NCI-H446 treated with DMSO at 0.1 percent for 48 hours (cell line): Measurements from ENCODE around the gene TFRC.
"Not testable (repeated sequence)": the region's sequence is repeated elsewhere in the genome, so short reads cannot be mapped to it uniquely, and the experiment has no call there.

Experiments used
- DNase-seq: peaks from one replicate; lab custom pipeline; 2025; lab: John Stamatoyannopoulos, UW

The TFRC gene

GRCh38 chr3:196081834-196082618 lies at the start of gene TFRC:
TFRC (minus strand) TSS chr3:196082090; CDS start chr3:196077099, 4,991 bp downstream.
- DNase-seq = peak; percentile 95

GRCh38 chr3:196128172-196128843 lies 46.4 kb upstream of the TFRC start:
- no peak for DNase-seq

- no peak for DNase-seq
Measured at GRCh38 chr3:196127308-196128040, 45.6 kb upstream of the TFRC start.

GRCh38 chr3:196124608-196125007 lies 42.7 kb upstream of the TFRC start:
- no peak for DNase-seq

- DNase-seq = no peak
Measured at GRCh38 chr3:196122688-196123046, 40.8 kb upstream of the TFRC start.

- DNase-seq = no peak
Measured at GRCh38 chr3:196122021-196122687, 40.3 kb upstream of the TFRC start.

GRCh38 chr3:196121066-196121465 lies 39.2 kb upstream of the TFRC start:
- DNase-seq = no peak

GRCh38 chr3:196120291-196120951 lies 38.5 kb upstream of the TFRC start:
- no peak for DNase-seq

GRCh38 chr3:196117809-196118208 lies 35.9 kb upstream of the TFRC start:
- no peak for DNase-seq

GRCh38 chr3:196115678-196116083 lies 33.8 kb upstream of the TFRC start:
- no peak for DNase-seq

GRCh38 chr3:196111939-196112386 lies 30.1 kb upstream of the TFRC start:
- no peak for DNase-seq

- no peak for DNase-seq
Measured at GRCh38 chr3:196108075-196108743, 26.3 kb upstream of the TFRC start.

- not testable (repeated sequence) for DNase-seq
Measured at GRCh38 chr3:196104707-196105106, 22.8 kb upstream of the TFRC start.

- DNase-seq = not testable (repeated sequence)
Measured at GRCh38 chr3:196098365-196098980, 16.6 kb upstream of the TFRC start.

GRCh38 chr3:196097373-196098154 lies 15.7 kb upstream of the TFRC start:
- no peak for DNase-seq

- DNase-seq = no peak
Measured at GRCh38 chr3:196096382-196096953, 14.6 kb upstream of the TFRC start.

GRCh38 chr3:196093317-196094111 lies 11.6 kb upstream of the TFRC start:
- peak; percentile 27 for DNase-seq

- DNase-seq = no peak
Measured at GRCh38 chr3:196087906-196088305, 6.0 kb upstream of the TFRC start.

- DNase-seq = no peak
Measured at GRCh38 chr3:196082619-196082971, 705 bp upstream of the TFRC start.
